ENCODE measurements around the gene MAB21L2. TPM values are rescaled to one million over a fixed set of nuclear protein-coding genes. Genes with fewer than 3 reads are reported as not detected.
A peak's percentile ranks its signal among the peaks of the same experiment; 100 is the strongest.

MAB21L2 gene
- total and polyA plus RNA-seq, 2 of the 8 experiments (the other 6 are each of a cell fraction or from before 2014, with no cell fraction given), result 0.03 TPM; not detected in 1

GRCh38 chr4:150580306-150580705 lies 1.6 kb upstream of the MAB21L2 start (continued):
- no peak for TF ChIP-seq HDAC6 (IDR thresholded peaks at IDR 0.05; ENCODE audit: low read depth, low read length)
- no peak for TF ChIP-seq SRF (IDR thresholded peaks at IDR 0.05; ENCODE audit: low read depth, low read length)
- no peak for TF ChIP-seq NRF1 (IDR thresholded peaks at IDR 0.05; ENCODE audit: low read depth, low read length)
- TF ChIP-seq EZH2 (IDR thresholded peaks at IDR 0.05; ENCODE audit: low read depth, low read length, severe bottlenecking), result peak; percentile 57
- TF ChIP-seq E2F6 (IDR thresholded peaks at IDR 0.05), result no peak
- TF ChIP-seq CREB1 (IDR thresholded peaks at IDR 0.05), result no peak
- TF ChIP-seq CTCF (IDR thresholded peaks at IDR 0.05; ENCODE audit: control extremely low read depth in 1 of 3, insufficient read depth in 1 of 3, low read depth in 1 of 3, low read length in 3 of 3), result no peak
- TF ChIP-seq RXRA (IDR thresholded peaks at IDR 0.05; ENCODE audit: insufficient read depth, low read depth, low read length), result no peak
- no peak for TF ChIP-seq TBP (IDR thresholded peaks at IDR 0.05; ENCODE audit: low read depth, low read length)
- no peak for TF ChIP-seq KDM1A (IDR thresholded peaks at IDR 0.05; ENCODE audit: borderline replicate concordance, low read length)
- no peak for TF ChIP-seq RAD21 (IDR thresholded peaks at IDR 0.05 in 1 of 2, conservative IDR thresholded peaks at IDR 0.05 in 1 of 2; ENCODE audit: low read depth in 2 of 2, low read length in 2 of 2)
- no peak for TF ChIP-seq POU5F1 (IDR thresholded peaks at IDR 0.05; ENCODE audit: low read depth, low read length)
- TF ChIP-seq SP4 (IDR thresholded peaks at IDR 0.05; ENCODE audit: low read length), result no peak
